GM12892 (cell line): Measurements from ENCODE around the gene BDH1.
"Not testable (repeated sequence)": the region's sequence is repeated elsewhere in the genome, so short reads cannot be mapped to it uniquely, and the experiment has no call there.

ENCODE experiments used
- DNase-seq: peaks from one replicate; pipeline ENCODE4 v3.0.0; 2011; ENCODE audit not compliant: insufficient read length
- FAIRE-seq: peaks from 2 replicates; lab custom pipeline; 2011; peaks lifted over from hg19 to GRCh38; lab: Jason Lieb, UNC
- POLR2A ChIP-seq: IDR thresholded peaks from 2 replicates; pipeline ENCODE4 v1.6.1; 2011; ENCODE audit warnings: low read depth, low read length, control low read depth
- POLR2AphosphoS5 ChIP-seq: IDR thresholded peaks from 2 replicates; pipeline ENCODE4 v1.6.1; 2011; ENCODE audit warnings: low read depth, low read length, control low read depth
- TAF1 ChIP-seq: IDR thresholded peaks from 2 replicates; pipeline ENCODE4 v1.6.1; 2011; ENCODE audit warnings: low read depth, mild to moderate bottlenecking, control low read depth, low read length, borderline replicate concordance

Gene BDH1

DNA sequence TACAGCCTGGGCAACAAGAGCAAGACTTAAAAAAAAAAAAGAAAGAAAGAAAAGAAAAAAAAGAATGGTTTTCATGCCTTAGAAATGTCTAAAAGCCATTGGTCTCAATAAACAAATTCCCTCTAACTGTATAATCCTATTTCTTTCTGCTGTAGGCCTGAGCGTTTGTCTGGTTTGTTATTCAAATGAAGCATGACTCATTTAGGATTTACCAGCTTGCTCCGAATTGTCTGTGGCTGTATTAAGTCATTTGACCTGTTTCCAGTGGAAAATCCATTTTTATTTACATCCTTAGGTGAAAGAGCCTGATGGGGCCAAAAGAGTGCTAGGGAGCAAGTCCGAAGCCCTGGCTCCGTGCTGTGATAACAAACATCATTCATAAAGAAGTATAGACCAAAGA lies 73.8 kb downstream of the BDH1 start:
- DNase-seq (no peak), FAIRE-seq (no peak)
- no peak for TF ChIP-seq POLR2A
- no peak for TF ChIP-seq POLR2AphosphoS5

DNA sequence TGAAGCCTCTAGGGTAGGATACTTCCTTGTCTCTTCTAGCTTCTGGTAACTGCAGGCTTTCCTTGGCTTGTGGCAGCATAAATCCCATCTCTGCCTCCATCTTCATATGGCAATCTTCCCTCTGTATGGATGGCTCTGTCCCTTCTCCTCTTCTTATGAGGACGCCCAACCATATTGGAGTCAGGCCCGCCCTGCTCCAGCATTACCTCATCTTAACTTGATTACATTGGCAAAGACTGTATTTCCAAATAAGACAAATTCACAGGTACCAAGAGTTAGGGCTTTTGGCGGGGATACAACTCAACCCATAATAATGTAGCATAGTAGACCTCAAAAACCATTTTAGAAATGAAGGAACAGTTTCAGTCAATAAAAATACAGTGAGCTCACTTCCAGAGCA lies 75.4 kb downstream of the BDH1 start:
- no peak for DNase-seq
- TF ChIP-seq TAF1: no peak
- no peak for TF ChIP-seq POLR2AphosphoS5
- TF ChIP-seq POLR2A: no peak
- FAIRE-seq: no peak

DNA sequence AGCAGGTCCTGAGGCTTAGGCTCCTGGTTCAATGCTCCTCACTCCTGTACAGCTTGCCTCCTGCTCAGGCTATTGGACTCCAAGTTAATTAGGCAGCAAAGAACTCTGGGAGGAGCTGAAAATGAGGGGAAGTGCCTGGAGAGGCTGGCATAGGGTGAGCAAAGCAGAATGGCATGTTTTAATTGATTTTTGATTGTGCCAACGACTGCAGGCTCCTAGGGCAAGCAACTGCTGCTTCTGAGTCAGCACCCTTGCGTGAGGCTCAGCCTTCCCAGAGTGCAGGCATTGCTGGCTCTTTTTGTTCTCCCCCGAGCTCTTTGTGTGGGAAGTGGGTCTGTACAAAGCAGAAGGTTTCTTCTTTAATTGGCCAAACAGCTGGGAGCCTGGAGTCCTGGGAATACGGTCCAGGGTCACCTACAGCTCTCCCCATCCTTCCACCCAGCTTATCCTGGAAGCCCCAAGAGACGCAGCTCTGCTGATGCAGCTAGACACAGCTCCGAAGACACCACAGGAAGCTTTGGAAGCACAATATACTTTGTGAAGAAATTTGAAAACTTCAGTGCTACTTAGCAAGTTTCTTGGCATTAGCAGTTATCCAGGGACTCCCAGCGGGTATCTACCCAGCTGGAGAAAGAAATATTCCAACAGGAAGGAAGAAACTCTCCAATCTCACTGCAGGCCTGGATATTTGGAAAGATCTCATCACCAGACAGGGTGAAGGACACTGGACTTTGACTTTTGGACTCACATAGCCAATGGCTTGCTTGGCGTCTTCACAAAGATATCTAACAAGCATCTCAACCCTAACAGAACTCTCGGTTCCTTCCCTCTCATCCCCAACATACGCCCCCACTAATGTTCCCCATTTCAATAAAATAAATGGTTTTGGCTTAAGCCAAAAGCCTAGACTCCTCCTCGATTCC lies 76.8 kb downstream of the BDH1 start:
- FAIRE-seq: no peak
- TF ChIP-seq TAF1: no peak
- no peak for DNase-seq

DNA sequence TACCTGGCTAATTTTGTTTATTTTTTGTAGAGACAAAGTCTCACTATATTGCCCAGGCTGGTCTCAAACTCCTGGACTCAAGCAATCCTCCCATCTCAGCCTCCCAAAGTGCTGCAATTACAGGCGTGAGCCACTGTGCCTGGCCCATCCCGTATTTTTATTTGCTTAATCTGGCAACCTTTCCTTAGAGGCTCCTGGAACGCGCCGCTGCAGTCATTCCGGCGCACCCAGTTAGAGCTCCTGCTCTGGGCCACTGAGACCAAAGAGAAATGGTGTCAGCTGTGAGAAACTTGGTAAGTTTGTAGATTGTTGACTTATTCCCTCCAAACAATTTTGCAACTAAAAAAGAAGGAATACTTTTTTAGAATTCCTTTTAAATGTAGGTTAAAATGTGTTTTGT lies 78.0 kb downstream of the BDH1 start:
- not testable (repeated sequence) for FAIRE-seq, DNase-seq

DNA sequence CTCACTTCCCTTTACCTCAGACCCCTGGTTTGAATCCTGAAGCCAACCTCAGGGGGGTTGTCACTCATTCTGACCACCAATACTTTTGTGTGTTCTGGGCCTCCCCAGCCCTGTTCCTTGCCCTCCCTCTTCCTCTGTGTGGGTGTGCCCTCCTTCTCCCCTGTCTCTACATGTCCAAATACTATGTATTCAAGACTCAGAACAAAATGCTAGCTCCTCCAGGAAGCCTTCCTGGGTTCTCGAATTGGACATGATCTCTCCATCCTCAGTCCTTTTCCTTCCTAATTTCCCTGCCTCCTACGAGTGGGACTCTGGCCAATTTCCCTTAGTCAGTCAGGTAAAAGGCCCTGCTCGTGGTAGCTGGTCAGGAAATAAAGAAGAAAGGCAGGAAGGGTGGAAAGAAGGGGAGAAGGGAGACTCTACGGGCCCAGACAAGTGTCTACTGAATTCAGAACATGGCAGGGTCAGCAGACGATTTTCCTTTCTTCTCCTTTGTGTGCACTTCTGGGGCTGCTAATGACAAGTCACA lies 79.7 kb downstream of the BDH1 start:
- TF ChIP-seq POLR2A (no peak), TAF1 (no peak), POLR2AphosphoS5 (no peak)
- no peak for FAIRE-seq
- no peak for DNase-seq

DNA sequence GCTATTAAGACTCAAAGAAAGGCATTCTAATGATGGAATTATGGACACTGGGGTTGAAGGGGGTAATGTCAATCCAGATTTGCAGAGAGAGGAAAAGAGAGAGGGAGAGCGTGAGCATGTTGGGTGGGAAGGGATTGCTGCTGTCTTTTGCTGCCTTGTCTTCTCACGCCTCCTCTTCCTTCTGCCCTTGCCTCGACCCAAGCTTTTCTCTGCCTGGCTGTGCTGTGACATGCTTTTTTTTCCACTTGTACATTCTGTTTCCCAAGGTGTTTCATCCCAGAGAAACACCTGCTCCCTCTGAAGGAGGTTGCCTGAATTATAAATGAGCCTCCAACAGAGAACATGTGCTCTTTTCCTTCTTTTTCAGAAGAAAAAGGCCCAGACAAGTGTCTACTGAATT lies 80.3 kb downstream of the BDH1 start:
- TF ChIP-seq POLR2AphosphoS5 (no peak), TAF1 (no peak), POLR2A (no peak)
- DNase-seq (no peak), FAIRE-seq (no peak)

DNA sequence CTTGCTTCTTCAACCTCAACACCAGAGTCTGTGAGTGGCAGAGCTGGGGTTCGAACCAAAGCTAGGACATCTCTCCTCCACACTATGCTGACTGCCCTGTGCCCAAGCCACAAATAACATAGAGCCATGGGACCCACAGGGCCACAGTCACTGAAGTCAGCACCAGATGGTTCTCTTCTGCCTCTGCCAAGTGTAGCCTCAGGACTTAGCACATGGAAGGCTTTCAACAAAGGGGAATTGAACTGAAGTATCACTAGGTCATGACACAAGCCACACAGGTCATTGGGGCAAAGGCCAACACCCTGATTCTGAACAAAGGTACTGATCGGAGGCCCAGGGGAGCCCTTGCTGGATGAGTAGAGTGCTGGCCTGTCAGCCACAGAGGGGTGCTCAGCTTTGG lies 83.6 kb downstream of the BDH1 start:
- FAIRE-seq: no peak
- no peak for DNase-seq
- no peak for TF ChIP-seq TAF1
- TF ChIP-seq POLR2AphosphoS5: no peak
- no peak for TF ChIP-seq POLR2A

DNA sequence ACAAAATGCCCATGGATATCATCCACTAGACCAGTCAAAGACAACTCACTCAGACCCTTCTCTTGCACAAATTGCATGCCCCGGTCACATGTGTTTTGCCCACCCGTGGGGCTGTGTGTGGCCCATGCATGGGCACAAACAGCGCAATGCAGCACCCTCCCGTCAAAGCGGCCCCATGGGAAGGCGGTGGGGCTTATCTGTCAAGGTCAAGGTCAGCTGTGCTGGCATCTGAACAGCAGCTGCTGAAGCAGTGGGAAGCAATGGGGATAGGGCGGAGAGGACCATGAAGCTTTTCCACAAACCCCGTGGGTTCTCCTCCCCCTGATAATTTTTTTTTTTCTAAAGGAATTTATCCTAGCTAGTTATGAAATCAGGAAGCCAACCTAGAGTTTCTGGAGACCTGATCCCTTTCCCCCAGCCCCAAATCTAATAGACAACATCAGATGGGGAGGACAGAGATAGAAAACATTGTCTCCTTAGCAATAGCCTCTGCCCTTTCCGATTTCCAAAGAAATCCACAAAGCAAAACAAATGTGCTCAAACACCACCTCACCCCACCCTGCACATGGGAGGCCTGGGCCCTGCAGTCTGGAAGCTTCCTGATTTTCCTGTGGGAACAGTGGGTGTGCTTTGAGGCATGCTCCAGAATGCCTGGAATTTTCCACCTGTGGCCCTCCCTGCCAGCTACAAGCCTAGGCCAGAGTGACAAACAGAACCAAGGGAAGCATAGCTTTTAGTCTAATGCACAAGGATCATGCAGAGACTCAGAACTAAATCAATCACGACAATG lies 84.4 kb downstream of the BDH1 start:
- no peak for TF ChIP-seq TAF1
- no peak for TF ChIP-seq POLR2A
- TF ChIP-seq POLR2AphosphoS5: no peak
- DNase-seq (no peak), FAIRE-seq (no peak)

DNA sequence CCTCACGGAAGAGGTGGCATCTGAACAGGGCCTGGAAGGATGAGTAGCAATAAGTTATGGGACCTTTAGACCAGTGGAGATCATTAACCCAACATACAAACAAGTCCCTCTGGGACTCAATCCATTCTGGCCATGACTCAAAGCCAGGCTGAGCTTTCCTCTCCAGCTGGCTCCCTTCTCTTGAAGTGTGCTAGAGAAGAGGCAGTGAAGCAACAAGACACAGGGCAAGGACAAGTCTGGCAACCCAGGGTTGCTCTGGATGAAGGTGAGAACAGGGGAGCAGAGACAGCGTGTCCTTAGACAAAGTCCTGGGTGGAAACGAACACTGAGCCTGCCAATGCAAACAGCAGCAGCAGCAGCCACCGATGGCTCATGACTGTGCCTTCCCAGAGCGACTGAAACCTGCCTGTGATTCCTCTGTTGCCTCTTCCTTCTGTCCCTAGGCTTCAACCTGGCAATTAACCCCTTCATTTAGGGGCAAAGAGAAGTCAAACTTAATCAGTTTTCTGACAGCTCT lies 86.8 kb downstream of the BDH1 start:
- no peak for FAIRE-seq
- DNase-seq: no peak
- TF ChIP-seq POLR2AphosphoS5 (no peak), POLR2A (no peak), TAF1 (no peak)

DNA sequence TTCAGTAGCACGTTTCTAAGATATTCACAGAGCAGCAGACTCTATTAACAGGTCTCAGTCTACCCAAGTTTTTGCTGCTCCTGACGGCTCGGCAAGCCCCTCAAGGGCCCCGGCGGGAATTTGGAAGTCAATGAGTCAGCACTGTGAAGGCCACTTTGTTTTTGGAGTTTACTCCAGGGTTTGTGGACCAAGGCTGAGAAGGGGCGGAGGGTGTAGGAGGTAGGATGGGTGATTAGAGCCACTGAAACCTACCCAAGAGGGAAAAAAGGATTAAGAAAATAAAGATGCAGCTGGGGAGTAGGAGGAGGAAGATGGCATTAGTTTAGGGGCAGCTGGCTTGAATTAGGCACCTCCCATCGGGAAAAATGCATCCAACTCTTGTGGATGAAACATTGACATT lies 87.6 kb downstream of the BDH1 start:
- DNase-seq: no peak
- TF ChIP-seq POLR2A (no peak), TAF1 (no peak), POLR2AphosphoS5 (no peak)
- FAIRE-seq: no peak

DNA sequence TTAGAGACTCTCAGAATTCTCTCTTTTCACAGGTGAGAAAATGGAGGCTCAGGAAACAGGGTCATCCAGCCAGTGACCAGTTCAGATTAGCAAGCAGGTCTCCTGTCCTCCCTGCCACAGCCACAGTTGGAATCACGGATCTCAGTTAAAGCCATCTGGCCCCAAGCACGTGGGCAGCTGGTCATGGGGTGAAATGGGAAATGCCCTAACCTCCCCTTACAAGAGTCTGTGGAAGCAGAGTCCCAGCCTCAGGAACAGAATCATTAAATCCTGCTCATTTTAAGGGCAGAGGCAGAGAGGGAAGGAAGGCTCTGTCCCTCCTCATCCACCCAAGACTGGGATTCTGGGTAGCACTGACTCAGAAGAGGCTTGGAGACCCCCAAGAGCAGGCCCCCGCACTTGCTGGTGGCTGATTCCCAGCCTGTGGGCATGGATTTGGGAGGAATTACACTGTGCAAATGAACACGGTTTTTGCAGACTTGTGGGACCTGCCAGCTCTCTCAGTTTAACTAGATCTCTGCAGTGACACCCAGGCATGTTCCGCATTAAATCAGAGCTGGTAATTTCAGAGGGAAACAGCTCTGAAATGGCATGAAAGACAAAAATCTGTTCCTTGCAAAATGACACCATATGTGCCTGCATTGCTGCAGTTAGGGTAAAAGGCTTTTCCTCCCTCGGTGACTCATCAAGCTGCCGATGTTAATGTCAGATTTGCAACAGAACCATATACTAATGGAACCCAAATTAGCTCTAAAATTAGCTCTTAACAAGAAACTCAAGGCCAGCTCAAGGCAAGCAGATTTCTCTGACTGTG lies 89.0 kb downstream of the BDH1 start:
- no peak for TF ChIP-seq POLR2A
- no peak for TF ChIP-seq POLR2AphosphoS5
- no peak for TF ChIP-seq TAF1
- DNase-seq (no peak), FAIRE-seq (no peak)
